ENCODE data around the gene DPYD.

DNA sequence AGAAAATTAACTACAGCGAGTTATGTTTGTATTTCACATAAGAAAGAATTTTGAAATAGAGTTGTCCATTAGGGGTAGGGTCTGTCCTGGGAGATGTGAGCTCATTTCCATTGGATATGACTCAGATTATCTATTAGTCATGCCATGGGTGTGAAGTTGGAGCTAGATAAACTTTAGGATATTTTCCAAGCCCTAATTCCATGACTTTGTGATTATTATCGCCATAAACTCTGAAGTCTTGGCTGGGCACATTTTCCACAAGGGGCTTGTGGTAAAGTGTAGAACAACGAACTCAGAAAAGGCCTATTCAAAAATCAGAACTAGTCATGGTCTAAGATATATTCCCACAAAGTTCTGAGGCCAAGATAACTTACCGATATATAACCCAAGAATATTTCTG lies 396.6 kb downstream of the DPYD start:
- no peak for TF ChIP-seq CTCF (IDR thresholded peaks at IDR 0.05; ENCODE audit: insufficient read depth, low read length, poor library complexity, severe bottlenecking)
- TF ChIP-seq EZH2phosphoT487 (conservative IDR thresholded peaks at IDR 0.05; ENCODE audit: low read length): no peak

All from SU-DHL-6 (cell line).